ENCODE measurements around the gene ARHGAP42. TPM values are rescaled to one million over a fixed set of nuclear protein-coding genes. Genes with fewer than 3 reads are reported as not detected.

The ARHGAP42 gene
- total and polyA plus RNA-seq, 3 donors from 2014 or later: 9.8 to 12.1 (median 10.4) TPM

DNA sequence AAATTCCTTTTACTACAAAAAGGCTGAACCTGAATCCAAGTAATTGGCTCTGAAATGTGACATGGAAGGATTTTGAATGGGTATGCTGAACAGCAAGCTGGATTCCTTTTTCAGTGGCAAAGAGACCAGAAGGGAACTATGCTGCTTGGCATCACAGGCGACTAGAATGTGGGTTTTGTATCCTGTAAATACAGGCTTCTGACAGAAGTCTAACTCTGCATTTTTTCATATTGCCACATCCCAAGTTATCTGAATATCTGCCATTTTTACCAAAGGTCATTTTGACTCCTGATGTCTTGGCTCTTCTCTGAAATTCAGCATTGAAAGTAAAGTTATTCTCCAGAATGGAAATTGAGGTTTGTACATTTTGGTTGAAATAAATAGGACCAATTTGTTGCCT, 145.7 kb downstream of the ARHGAP42 start:
- intact Hi-C loops (cut with DNase I; ENCODE audit: low total_unique reads): no loop called here
- Histone ChIP-seq H3K4me1 (peaks cover 4% of the 10 kb centered on the region), H3K4me3 (no peak overlapping the region), H3K9me3 (no peaks in the 10 kb centered on the region), H3K27me3 (no peaks in the 10 kb centered on the region), H3K27ac (no peak overlapping the region), H3K36me3 (ENCODE audit: low read depth, missing control alignments) (no peaks in the 10 kb centered on the region)
- 94 to 100% methylated on average over 1 of the region's 1 CpG for WGBS, 2 donors
- DNase-seq: no peak
- TF ChIP-seq, protein P1, sequence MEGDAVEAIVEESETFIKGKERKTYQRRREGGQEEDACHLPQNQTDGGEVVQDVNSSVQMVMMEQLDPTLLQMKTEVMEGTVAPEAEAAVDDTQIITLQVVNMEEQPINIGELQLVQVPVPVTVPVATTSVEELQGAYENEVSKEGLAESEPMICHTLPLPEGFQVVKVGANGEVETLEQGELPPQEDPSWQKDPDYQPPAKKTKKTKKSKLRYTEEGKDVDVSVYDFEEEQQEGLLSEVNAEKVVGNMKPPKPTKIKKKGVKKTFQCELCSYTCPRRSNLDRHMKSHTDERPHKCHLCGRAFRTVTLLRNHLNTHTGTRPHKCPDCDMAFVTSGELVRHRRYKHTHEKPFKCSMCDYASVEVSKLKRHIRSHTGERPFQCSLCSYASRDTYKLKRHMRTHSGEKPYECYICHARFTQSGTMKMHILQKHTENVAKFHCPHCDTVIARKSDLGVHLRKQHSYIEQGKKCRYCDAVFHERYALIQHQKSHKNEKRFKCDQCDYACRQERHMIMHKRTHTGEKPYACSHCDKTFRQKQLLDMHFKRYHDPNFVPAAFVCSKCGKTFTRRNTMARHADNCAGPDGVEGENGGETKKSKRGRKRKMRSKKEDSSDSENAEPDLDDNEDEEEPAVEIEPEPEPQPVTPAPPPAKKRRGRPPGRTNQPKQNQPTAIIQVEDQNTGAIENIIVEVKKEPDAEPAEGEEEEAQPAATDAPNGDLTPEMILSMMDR (IDR thresholded peaks at IDR 0.05): no peak
- no peak for TF ChIP-seq POLR2A (IDR thresholded peaks at IDR 0.05)

- no peaks in the 10 kb centered on the region for H3K36me3 ChIP-seq (ENCODE audit: low read depth, missing control alignments)
- intact Hi-C loops (cut with DNase I; ENCODE audit: low total_unique reads): no loop called here
- H3K27me3 ChIP-seq: no peaks in the 10 kb centered on the region
- no peak for TF ChIP-seq POLR2A (IDR thresholded peaks at IDR 0.05)
- TF ChIP-seq, protein P1 (IDR thresholded peaks at IDR 0.05): no peak
- H3K27ac ChIP-seq: no peak overlapping the region
- no peak for DNase-seq
- H3K9me3 ChIP-seq: no peaks in the 10 kb centered on the region
- no peak overlapping the region for H3K4me3 ChIP-seq
- H3K4me1 ChIP-seq: peaks cover 4% of the 10 kb centered on the region
Measured at GRCh38 chr11:100833276-100833675, 146.2 kb downstream of the ARHGAP42 start.

DNA sequence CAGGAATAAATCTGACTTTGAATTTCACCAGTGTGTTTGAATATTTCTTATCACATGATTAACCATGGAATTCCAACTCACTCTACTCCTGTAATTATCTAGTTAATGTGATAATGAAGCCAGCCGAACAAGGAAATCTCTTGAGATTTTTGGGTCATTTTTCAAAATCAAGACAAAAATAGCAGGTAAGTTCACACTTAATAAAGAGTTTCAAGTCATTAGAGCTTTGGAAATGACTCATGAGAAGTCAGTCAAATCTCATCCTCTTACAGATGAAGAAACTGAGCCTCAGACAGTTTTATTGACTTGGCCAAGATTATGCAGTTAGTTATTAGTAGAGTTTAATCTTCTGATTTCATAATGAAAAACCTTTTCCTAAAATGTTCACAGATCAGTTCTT, 148.8 kb downstream of the ARHGAP42 start:
- TF ChIP-seq, protein P1 (IDR thresholded peaks at IDR 0.05): no peak
- TF ChIP-seq POLR2A (IDR thresholded peaks at IDR 0.05): no peak
- Histone ChIP-seq H3K4me1 (peaks cover under 1% of the 10 kb centered on the region), H3K36me3 (ENCODE audit: low read depth, missing control alignments) (no peaks in the 10 kb centered on the region), H3K27me3 (no peaks in the 10 kb centered on the region), H3K27ac (no peak overlapping the region), H3K4me3 (no peak overlapping the region), H3K9me3 (no peaks in the 10 kb centered on the region)
- DNase-seq: no peak
- WGBS, 2 donors: 53 to 67% methylated on average over 1 of the region's 1 CpG
- intact Hi-C loops (cut with DNase I; ENCODE audit: low total_unique reads): no loop called here

- Histone ChIP-seq H3K27me3 (no peaks in the 10 kb centered on the region), H3K36me3 (ENCODE audit: low read depth, missing control alignments) (no peaks in the 10 kb centered on the region), H3K27ac (no peak overlapping the region), H3K9me3 (no peaks in the 10 kb centered on the region), H3K4me3 (no peak overlapping the region), H3K4me1 (no peaks in the 10 kb centered on the region)
- WGBS, 2 donors: 90 to 94% methylated on average over 2 of the region's 2 CpGs
- DNase-seq: no peak
- TF ChIP-seq, protein P1 (IDR thresholded peaks at IDR 0.05): no peak
- no peak for TF ChIP-seq POLR2A (IDR thresholded peaks at IDR 0.05)
- intact Hi-C loops (cut with DNase I; ENCODE audit: low total_unique reads): no loop called here
Measured at GRCh38 chr11:100837311-100837710, 150.2 kb downstream of the ARHGAP42 start.

DNA sequence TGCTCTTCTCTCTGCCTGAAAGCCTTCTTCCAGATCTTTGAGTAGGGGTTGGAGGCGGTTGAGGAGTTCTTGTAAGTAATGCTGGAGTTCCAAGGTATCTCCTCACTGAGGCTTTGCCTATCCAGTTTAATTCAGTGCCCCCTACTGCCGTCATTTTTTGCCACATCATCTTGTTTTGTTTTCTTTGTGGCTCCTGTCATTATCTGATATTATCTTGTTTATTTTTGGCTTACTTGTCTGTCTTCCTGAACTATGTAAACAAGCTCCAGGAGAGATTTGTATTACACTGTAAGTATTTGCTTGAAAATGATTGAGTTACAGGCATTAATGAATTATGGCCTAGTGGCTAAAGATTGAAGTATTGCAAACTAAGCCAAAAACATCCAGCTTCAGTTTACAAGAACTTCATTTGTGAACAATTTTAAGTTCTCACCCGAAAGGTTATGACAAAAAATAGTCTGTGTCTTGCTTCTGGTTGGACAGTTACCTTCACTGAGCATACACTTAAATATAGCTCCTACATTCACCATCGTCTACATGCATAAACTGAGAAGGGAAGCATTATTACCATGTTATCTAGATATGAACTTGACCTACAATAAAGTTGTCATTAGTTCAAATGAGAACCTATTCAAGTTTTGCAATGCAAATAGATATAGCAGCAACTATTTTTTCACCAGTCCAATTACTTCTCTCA, 154.8 kb downstream of the ARHGAP42 start:
- Histone ChIP-seq H3K36me3 (ENCODE audit: low read depth, missing control alignments) (no peaks in the 10 kb centered on the region), H3K9me3 (no peaks in the 10 kb centered on the region), H3K4me1 (no peaks in the 10 kb centered on the region), H3K27me3 (no peaks in the 10 kb centered on the region), H3K27ac (no peak overlapping the region), H3K4me3 (no peak overlapping the region)
- TF ChIP-seq POLR2A (IDR thresholded peaks at IDR 0.05): no peak
- TF ChIP-seq, protein P1 (IDR thresholded peaks at IDR 0.05): no peak
- DNase-seq: no peak
- intact Hi-C loops (cut with DNase I; ENCODE audit: low total_unique reads): no loop called here
- WGBS, 2 donors: 86 to 91% methylated on average over 4 of the region's 4 CpGs

Measured in testis (tissue), 3 donors.